DMS53 (cell line): ENCODE results near the gene G2E3.

Experiments used
- DNase-seq: peaks from one replicate; lab custom pipeline; 2025; lab: John Stamatoyannopoulos, UW

The G2E3 gene

DNA sequence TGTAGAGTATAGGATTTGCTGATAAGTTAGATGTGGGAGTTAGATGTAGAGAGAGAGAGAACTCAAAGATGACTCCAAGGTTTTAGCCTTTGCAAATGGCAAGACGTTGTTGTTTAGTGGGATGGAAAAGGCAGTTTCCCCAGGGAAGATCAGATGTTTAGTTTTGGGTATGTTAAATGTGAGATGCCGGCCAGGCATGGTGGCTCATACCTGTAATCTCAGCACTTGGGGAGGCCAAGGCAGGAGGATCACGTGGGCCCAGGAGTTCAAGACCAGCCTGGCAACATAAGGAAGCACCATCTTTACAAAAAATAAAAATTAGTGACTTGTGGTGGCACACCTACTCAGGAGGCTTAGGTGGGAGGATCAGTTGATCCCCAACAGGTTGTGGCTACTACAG lies 96.7 kb downstream of the G2E3 start:
- DNase-seq = no peak

DNA sequence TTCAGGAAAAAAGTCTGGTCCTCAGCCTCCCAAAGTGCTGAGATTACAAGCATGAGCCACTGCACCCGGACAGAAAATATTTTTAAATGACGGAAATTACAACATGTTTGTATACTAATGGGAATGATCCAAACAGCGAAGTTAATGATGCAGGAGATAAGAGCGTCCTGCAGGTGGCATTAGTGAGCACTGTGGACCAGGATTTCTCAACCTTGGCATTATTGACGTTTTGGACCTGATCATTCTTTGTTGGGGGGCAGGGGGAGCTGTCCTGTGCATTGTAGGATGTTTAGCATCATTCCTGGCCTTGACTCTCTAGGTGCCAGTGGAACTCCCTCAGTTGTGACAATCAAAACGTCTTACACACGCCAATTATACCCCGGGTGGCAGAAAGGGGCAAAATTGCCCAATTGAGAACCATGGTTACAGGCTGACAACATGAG lies 97.3 kb downstream of the G2E3 start:
- DNase-seq = peak; percentile 49

DNA sequence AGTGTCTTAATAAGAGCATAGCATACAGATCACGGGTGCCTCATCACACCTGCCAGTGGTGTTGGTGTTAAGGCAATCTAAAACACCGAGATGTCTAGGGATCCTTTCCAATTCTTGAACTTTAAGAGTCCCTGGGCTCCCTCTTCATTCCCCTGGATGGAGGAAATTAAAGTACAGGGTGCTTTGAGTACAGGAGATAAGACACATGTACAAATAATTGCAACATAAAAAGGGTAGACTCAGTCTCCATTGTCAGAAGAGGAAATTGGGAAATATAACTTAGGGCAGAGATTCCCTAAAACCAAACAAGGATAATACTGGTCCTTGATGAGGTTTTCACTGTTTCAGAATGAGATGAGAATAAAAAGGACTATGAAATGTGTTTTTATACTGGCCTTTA lies 98.1 kb downstream of the G2E3 start:
- DNase-seq = no peak

DNA sequence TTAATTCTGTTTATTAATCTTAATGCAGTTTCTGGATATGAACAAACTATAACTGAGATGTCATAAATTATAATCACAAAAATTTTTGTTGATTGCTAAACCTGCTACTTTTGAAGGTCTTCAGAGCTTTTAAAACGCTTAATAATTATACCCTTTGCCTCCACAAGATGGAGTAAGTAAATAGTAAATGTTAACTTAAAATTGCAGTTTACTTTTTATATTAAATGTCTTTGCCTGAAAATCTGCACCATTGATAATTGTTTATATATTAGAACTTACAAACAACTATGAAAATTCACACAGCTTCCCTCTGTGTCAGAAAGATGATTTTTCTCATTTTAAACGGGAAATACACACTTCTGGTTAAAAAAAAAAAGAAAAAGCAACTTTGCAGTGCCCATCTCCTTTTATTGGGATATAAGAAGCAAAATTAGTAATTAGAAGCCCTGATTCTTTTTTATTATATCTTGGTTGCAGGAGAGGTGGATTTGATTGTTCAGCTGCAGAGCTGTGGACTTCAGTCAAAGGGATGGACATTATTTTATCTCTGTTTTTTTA lies 98.7 kb downstream of the G2E3 start:
- DNase-seq = peak; percentile 18

DNA sequence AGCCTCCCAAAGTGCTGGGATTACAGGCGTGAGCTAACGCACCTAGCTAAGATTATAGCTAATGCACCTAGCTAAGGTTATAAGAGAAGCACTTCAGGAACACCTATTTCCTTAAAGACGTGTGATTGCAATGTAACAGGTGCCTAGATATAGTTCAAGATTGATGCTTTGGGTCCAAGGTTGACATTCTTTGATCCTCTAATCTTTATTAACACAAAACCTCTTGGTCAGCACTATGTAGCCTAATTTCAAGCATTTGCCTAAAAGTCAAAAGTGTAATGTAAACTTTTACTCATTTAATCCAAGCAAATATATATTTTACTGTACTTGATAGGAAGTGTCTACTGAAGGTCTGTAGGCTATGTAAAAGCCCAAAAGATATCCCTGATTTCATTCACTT lies 99.7 kb downstream of the G2E3 start:
- no peak for DNase-seq

DNA sequence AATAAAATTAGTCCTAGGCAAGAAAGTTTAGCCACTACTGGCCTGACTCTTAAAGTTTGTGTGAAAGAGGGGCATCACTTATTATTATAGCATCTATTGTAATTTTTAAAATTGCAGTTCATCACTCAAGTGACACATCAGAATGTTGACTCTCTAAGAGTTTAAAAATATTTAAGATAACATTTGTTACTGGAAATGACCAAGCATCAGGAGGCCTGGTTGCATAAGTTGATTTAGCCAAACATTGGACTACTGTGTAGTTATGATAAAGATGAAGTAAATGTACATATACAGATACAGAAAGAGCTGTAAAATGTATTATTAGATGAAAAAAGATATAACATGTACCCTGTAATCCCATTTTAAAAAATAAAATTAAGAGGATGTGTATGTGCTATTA lies 110.6 kb downstream of the G2E3 start:
- DNase-seq = no peak
